ENCODE results near the gene ATAD1. TPM values are rescaled to one million over a fixed set of nuclear protein-coding genes. Genes with fewer than 3 reads are reported as not detected.
"Not testable (repeated sequence)": the region's sequence is repeated elsewhere in the genome, so short reads cannot be mapped to it uniquely, and the experiment has no call there.

The ATAD1 gene
- total RNA-seq, 1 experiment from 2014 or later, result 41.6 TPM

DNA sequence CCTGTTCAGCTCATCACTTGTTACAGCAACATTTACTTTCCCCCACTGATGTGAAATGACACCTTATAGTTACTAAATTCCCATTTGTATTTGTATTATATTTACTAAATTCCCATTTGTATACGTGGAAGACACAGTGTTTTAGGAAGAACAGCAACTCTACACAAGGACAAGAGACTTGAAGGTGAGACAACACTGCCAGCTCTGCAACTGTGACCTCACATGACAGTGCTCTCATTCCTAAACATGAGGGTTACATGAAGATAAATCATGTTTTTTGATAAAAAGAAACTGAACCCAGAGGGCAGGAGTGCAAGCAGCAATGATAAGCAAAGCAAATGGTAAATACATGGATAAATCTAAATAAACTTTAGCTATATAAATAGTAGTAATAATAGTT, 60.3 kb downstream of the ATAD1 start:
- H4K20me1 ChIP-seq (ENCODE audit: insufficient read depth, low read depth, low read length), result no peaks in the 10 kb centered on the region
- H3K9me2 ChIP-seq (replicated peaks; ENCODE audit: insufficient read depth, low read length), result no peaks in the 10 kb centered on the region
- no peaks in the 10 kb centered on the region for H3K9me3 ChIP-seq (ENCODE audit: low read length)
- peaks cover 17% of the 10 kb centered on the region for H3K36me3 ChIP-seq (ENCODE audit: insufficient read depth, low read length)
- no peak overlapping the region for H3K27ac ChIP-seq (ENCODE audit: low read length)
- DNase-seq, result no peak
- no peak overlapping the region for H2AFZ ChIP-seq (ENCODE audit: low read length)
- no peaks in the 10 kb centered on the region for H3K4me1 ChIP-seq (ENCODE audit: low read length)
- H3K4me2 ChIP-seq (ENCODE audit: low read depth, low read length, poor library complexity, severe bottlenecking), result no peak overlapping the region
- H3K9ac ChIP-seq (ENCODE audit: low read length), result no peak overlapping the region
- no peaks in the 10 kb centered on the region for H3K27me3 ChIP-seq (ENCODE audit: low read length)
- no peaks in the 10 kb centered on the region for H3K79me2 ChIP-seq (ENCODE audit: low read length)
- H3K4me3 ChIP-seq (ENCODE audit: low read length), result no peak overlapping the region

DNA sequence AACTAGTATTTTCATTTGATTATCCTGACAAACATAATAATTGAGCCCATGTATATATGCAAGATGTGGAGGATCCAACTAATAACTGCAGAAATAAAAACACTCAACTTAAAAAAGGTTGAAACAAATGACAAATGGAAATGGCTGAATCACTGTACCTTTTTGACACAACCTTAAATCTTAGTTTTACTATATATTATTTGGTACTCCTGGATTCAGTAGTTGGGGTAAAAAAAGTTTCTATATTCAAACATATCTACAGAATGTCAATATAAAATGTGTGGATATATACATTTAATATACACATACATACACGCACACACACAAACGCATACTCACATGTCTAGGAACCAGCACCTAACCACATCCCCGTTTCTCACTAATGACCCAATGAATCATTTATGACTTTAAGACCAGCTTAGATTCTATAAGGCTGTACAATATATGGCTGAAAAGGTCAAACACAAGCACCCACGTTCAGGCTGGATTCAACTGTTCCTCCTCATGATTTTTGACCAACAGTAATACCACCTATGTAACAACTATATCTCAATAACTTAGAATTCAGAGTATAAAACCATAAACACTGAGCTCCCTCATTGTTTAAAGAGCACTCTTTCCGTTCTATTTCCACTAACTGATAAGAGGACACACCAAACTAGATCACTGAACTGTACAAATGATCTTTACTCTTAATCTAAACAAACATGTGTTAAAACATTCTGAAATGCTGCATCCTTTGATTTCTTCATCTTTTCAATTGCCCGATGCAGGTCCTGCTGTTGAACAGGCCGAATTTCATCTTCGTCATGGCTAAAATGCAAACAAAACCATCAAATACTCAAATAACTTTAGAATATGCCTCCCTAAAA, 63.8 kb downstream of the ATAD1 start:
- Histone ChIP-seq H3K4me3 (ENCODE audit: low read length) (no peak overlapping the region), H3K27ac (ENCODE audit: low read length) (no peak overlapping the region), H2AFZ (ENCODE audit: low read length) (no peak overlapping the region), H3K4me1 (ENCODE audit: low read length) (no peaks in the 10 kb centered on the region), H4K20me1 (ENCODE audit: insufficient read depth, low read depth, low read length) (no peaks in the 10 kb centered on the region), H3K4me2 (ENCODE audit: low read depth, low read length, poor library complexity, severe bottlenecking) (no peak overlapping the region), H3K9me2 (replicated peaks; ENCODE audit: insufficient read depth, low read length) (no peaks in the 10 kb centered on the region), H3K27me3 (ENCODE audit: low read length) (no peaks in the 10 kb centered on the region), H3K36me3 (ENCODE audit: insufficient read depth, low read length) (peaks cover 19% of the 10 kb centered on the region), H3K9me3 (ENCODE audit: low read length) (no peaks in the 10 kb centered on the region), H3K79me2 (ENCODE audit: low read length) (no peaks in the 10 kb centered on the region), H3K9ac (ENCODE audit: low read length) (no peak overlapping the region)
- no peak for DNase-seq

DNA sequence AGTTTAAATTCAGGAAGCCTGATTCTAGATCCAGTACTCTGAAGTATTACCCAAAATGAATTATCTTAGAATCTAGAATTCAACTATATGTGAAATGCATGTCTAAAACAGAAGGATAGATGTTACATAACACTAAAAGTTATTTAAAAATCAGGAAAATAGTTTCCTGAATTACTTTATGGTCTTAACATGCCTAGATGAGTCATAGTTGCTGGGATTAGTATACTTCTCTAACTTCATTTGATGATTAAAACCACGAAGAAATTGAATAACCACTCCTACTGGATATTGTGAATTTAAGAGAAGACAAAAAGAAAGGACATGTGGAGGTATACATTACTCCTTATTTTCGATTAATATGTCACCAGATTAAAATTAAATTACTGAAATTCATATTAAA, 65.5 kb downstream of the ATAD1 start:
- Histone ChIP-seq H3K9me3 (ENCODE audit: low read length) (no peaks in the 10 kb centered on the region), H3K27ac (ENCODE audit: low read length) (no peak overlapping the region), H3K79me2 (ENCODE audit: low read length) (no peaks in the 10 kb centered on the region), H3K4me1 (ENCODE audit: low read length) (no peaks in the 10 kb centered on the region), H3K27me3 (ENCODE audit: low read length) (no peaks in the 10 kb centered on the region), H3K36me3 (ENCODE audit: insufficient read depth, low read length) (peaks cover 19% of the 10 kb centered on the region), H3K9me2 (replicated peaks; ENCODE audit: insufficient read depth, low read length) (no peaks in the 10 kb centered on the region), H3K4me3 (ENCODE audit: low read length) (no peak overlapping the region), H3K4me2 (ENCODE audit: low read depth, low read length, poor library complexity, severe bottlenecking) (no peak overlapping the region), H3K9ac (ENCODE audit: low read length) (no peak overlapping the region), H2AFZ (ENCODE audit: low read length) (no peak overlapping the region), H4K20me1 (ENCODE audit: insufficient read depth, low read depth, low read length) (no peaks in the 10 kb centered on the region)
- DNase-seq, result no peak

DNA sequence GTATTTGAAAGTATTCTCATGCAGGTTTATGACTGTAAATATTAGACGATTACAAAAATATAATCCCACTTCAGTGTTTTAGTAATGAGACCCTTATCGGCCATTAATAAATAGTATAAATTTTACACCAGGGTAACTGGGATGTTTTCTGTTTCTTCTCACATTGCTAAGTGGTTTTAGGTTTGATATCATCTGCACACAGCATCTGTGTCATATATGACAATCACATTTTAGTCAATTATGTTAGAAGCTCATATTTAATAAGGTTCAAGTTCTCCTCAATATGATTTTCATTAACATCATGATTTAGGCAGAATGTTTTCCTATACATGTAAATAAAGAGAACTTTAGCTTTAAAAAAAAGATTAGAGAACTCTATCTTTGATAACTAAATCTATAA, 66.8 kb downstream of the ATAD1 start:
- H3K4me3 ChIP-seq (ENCODE audit: low read length), result no peak overlapping the region
- H3K27me3 ChIP-seq (ENCODE audit: low read length), result no peaks in the 10 kb centered on the region
- DNase-seq, result no peak
- no peak overlapping the region for H3K4me2 ChIP-seq (ENCODE audit: low read depth, low read length, poor library complexity, severe bottlenecking)
- no peaks in the 10 kb centered on the region for H3K9me2 ChIP-seq (replicated peaks; ENCODE audit: insufficient read depth, low read length)
- no peaks in the 10 kb centered on the region for H3K79me2 ChIP-seq (ENCODE audit: low read length)
- H4K20me1 ChIP-seq (ENCODE audit: insufficient read depth, low read depth, low read length), result no peaks in the 10 kb centered on the region
- no peak overlapping the region for H3K9ac ChIP-seq (ENCODE audit: low read length)
- H3K27ac ChIP-seq (ENCODE audit: low read length), result no peak overlapping the region
- H3K9me3 ChIP-seq (ENCODE audit: low read length), result no peaks in the 10 kb centered on the region
- H3K4me1 ChIP-seq (ENCODE audit: low read length), result no peaks in the 10 kb centered on the region
- H3K36me3 ChIP-seq (ENCODE audit: insufficient read depth, low read length), result peaks cover 16% of the 10 kb centered on the region
- no peak overlapping the region for H2AFZ ChIP-seq (ENCODE audit: low read length)

DNA sequence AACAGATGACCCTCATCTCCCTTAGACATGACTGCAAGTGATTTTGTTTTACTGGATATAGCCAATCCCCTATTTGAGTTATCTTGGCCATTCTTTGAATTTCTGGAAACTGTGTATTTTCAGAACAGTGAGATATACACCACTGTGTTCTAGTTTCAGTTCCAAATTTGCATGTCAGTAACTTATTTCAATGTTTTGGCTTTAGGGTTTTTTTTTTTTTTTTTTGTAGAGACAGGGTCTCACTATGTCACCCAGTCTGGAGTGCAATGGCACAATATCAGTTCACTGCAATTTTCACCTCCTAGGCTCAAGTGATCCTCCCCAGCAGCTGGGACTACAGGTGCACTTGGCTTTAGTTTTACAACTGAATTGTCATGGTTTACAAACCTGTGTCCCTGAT, 67.2 kb downstream of the ATAD1 start:
- Histone ChIP-seq H3K79me2 (ENCODE audit: low read length) (no peaks in the 10 kb centered on the region), H3K27ac (ENCODE audit: low read length) (no peak overlapping the region), H3K9ac (ENCODE audit: low read length) (no peak overlapping the region), H3K36me3 (ENCODE audit: insufficient read depth, low read length) (peaks cover 11% of the 10 kb centered on the region), H3K4me3 (ENCODE audit: low read length) (no peak overlapping the region), H3K9me3 (ENCODE audit: low read length) (no peaks in the 10 kb centered on the region), H3K27me3 (ENCODE audit: low read length) (no peaks in the 10 kb centered on the region), H4K20me1 (ENCODE audit: insufficient read depth, low read depth, low read length) (no peaks in the 10 kb centered on the region), H3K4me2 (ENCODE audit: low read depth, low read length, poor library complexity, severe bottlenecking) (no peak overlapping the region), H3K4me1 (ENCODE audit: low read length) (no peaks in the 10 kb centered on the region), H3K9me2 (replicated peaks; ENCODE audit: insufficient read depth, low read length) (no peaks in the 10 kb centered on the region), H2AFZ (ENCODE audit: low read length) (no peak overlapping the region)
- no peak for DNase-seq

DNA sequence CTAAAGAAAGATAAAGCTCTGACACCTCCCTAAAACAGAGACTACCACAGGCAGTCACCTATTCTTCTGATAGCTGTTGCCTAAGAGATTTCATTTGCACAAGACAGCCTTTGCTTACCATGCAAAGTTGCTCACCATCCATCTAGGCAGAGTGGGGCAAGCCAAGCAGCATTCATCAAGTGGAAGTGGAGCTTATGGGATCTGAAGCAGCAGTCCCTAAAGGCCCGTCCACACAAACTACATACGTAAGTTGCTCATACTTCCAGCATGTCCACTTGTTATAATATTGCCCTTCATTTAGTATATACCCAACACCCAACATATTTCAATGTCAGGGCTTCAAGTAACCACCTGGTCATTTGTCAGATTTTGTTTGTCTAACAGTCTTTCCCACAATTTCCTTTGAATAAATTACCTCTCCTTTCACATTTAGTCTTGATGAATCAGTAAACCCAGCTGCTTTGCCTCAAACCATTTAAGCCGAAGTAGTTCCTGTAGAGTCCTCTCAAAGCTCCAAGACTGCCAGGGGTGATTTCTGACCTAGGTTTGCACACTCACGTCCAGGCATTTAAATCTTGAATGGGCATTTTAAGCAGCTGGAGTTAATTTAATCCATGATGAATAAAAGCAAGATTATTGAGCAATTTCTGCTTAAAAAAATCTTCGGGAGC, 67.9 kb downstream of the ATAD1 start:
- H3K4me2 ChIP-seq (ENCODE audit: low read depth, low read length, poor library complexity, severe bottlenecking), result no peak overlapping the region
- H3K27ac ChIP-seq (ENCODE audit: low read length), result no peak overlapping the region
- H3K9ac ChIP-seq (ENCODE audit: low read length), result no peak overlapping the region
- no peaks in the 10 kb centered on the region for H3K9me3 ChIP-seq (ENCODE audit: low read length)
- no peak for DNase-seq
- peaks cover 11% of the 10 kb centered on the region for H3K36me3 ChIP-seq (ENCODE audit: insufficient read depth, low read length)
- H3K4me3 ChIP-seq (ENCODE audit: low read length), result no peak overlapping the region
- no peaks in the 10 kb centered on the region for H3K4me1 ChIP-seq (ENCODE audit: low read length)
- H2AFZ ChIP-seq (ENCODE audit: low read length), result no peak overlapping the region
- H3K27me3 ChIP-seq (ENCODE audit: low read length), result no peaks in the 10 kb centered on the region
- no peaks in the 10 kb centered on the region for H3K9me2 ChIP-seq (replicated peaks; ENCODE audit: insufficient read depth, low read length)
- no peaks in the 10 kb centered on the region for H3K79me2 ChIP-seq (ENCODE audit: low read length)
- H4K20me1 ChIP-seq (ENCODE audit: insufficient read depth, low read depth, low read length), result no peaks in the 10 kb centered on the region

DNA sequence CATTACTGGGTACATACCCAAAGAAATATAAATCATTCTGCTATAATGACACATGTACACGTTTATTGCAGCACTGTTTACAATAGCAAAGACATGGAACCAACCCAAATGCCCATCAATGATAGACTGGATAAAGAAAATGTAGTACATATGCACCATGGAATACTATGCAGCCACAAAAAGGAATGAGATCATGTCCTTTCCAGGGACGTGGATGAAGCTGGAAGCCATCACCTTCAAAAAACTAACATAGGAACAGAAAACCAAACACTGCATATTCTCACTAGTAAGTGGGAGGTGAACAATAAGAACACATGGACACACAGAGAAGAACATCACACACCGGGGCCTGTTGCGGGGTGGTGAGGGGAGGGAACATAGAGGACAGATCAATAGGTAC, 69.8 kb downstream of the ATAD1 start:
- not testable (repeated sequence) for H3K4me2 ChIP-seq (ENCODE audit: low read depth, low read length, poor library complexity, severe bottlenecking); H3K4me1 ChIP-seq (ENCODE audit: low read length); H3K4me3 ChIP-seq (ENCODE audit: low read length); H4K20me1 ChIP-seq (ENCODE audit: insufficient read depth, low read depth, low read length); H3K9ac ChIP-seq (ENCODE audit: low read length); H3K27ac ChIP-seq (ENCODE audit: low read length); DNase-seq; H2AFZ ChIP-seq (ENCODE audit: low read length); H3K79me2 ChIP-seq (ENCODE audit: low read length); H3K9me2 ChIP-seq (replicated peaks; ENCODE audit: insufficient read depth, low read length); H3K36me3 ChIP-seq (ENCODE audit: insufficient read depth, low read length); H3K9me3 ChIP-seq (ENCODE audit: low read length); H3K27me3 ChIP-seq (ENCODE audit: low read length)

DNA sequence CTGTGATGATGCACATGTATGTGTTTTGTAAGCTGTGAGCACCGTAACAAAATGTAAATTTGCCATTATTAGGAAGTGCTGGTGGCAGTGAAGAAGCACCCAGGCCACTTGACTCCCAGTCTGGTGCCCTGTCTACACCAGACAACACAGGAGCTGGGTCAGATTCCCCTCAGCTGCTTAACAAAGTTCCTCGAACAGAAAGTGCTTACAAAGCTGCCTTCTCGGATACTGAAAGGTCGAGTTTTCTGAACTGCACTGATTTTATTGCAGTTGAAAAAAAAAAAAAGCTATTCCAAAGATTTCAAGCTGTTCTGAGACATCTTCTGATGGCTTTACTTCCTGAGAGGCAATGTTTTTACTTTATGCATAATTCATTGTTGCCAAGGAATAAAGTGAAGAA, 71.1 kb downstream of the ATAD1 start:
- no peaks in the 10 kb centered on the region for H3K9me2 ChIP-seq (replicated peaks; ENCODE audit: insufficient read depth, low read length)
- no peaks in the 10 kb centered on the region for H3K27me3 ChIP-seq (ENCODE audit: low read length)
- H3K36me3 ChIP-seq (ENCODE audit: insufficient read depth, low read length), result no peaks in the 10 kb centered on the region
- no peak overlapping the region for H3K4me3 ChIP-seq (ENCODE audit: low read length)
- H3K4me2 ChIP-seq (ENCODE audit: low read depth, low read length, poor library complexity, severe bottlenecking), result no peak overlapping the region
- no peaks in the 10 kb centered on the region for H4K20me1 ChIP-seq (ENCODE audit: insufficient read depth, low read depth, low read length)
- H3K27ac ChIP-seq (ENCODE audit: low read length), result no peak overlapping the region
- H3K4me1 ChIP-seq (ENCODE audit: low read length), result no peaks in the 10 kb centered on the region
- H2AFZ ChIP-seq (ENCODE audit: low read length), result no peak overlapping the region
- no peaks in the 10 kb centered on the region for H3K9me3 ChIP-seq (ENCODE audit: low read length)
- no peaks in the 10 kb centered on the region for H3K79me2 ChIP-seq (ENCODE audit: low read length)
- no peak overlapping the region for H3K9ac ChIP-seq (ENCODE audit: low read length)
- DNase-seq, result no peak
